SH-SY5Y (cell line): ENCODE measurements around the gene TAF1.

ENCODE experiments used
- GATA2 ChIP-seq: IDR thresholded peaks from 2 replicates; pipeline ENCODE4 v1.6.1; 2011; ENCODE audit warnings: mild to moderate bottlenecking, low read depth, low read length
- GATA3 ChIP-seq: IDR thresholded peaks from 2 replicates; pipeline ENCODE4 v1.6.1; 2011; ENCODE audit warnings: low read depth, mild to moderate bottlenecking, low read length, moderate library complexity

TAF1 gene

GRCh38 chrX:71365875-71366673, at the start of gene TAF1:
TSS of gene TAF1 (plus strand) at chrX:71366357. CDS start at chrX:71366375, 18 bp downstream.
- TF ChIP-seq GATA2, result no peak
- no peak for TF ChIP-seq GATA3

GRCh38 chrX:71320126-71320525, 46.0 kb upstream of the TAF1 start:
- TF ChIP-seq GATA2 (no peak), GATA3 (no peak)

- TF ChIP-seq GATA3 (no peak), GATA2 (no peak)
Observed at GRCh38 chrX:71321731-71322130, 44.4 kb upstream of the TAF1 start.

- TF ChIP-seq GATA2, result no peak
Observed at GRCh38 chrX:71326394-71326793, 39.8 kb upstream of the TAF1 start.

- TF ChIP-seq GATA2 (no peak), GATA3 (no peak)
Observed at GRCh38 chrX:71364221-71364620, 1.9 kb upstream of the TAF1 start.

- TF ChIP-seq GATA3 (no peak), GATA2 (no peak)
Observed at GRCh38 chrX:71365356-71365874, 742 bp upstream of the TAF1 start.

- no peak for TF ChIP-seq GATA2
- TF ChIP-seq GATA3, result no peak
Observed at GRCh38 chrX:71366674-71367256, 608 bp downstream of the TAF1 start.

- TF ChIP-seq GATA2 (no peak), GATA3 (no peak)
Observed at GRCh38 chrX:71367396-71367795, 1.2 kb downstream of the TAF1 start.

GRCh38 chrX:71372388-71372787, 6.2 kb downstream of the TAF1 start:
- TF ChIP-seq GATA2 (no peak), GATA3 (no peak)

GRCh38 chrX:71378732-71379131, 12.6 kb downstream of the TAF1 start:
- TF ChIP-seq GATA2 (no peak), GATA3 (no peak)

- TF ChIP-seq GATA3 (no peak), GATA2 (no peak)
Observed at GRCh38 chrX:71393919-71394318, 27.8 kb downstream of the TAF1 start.

GRCh38 chrX:71396576-71396975, 30.4 kb downstream of the TAF1 start:
- TF ChIP-seq GATA2 (no peak), GATA3 (no peak)

- TF ChIP-seq GATA2 (no peak), GATA3 (no peak)
Observed at GRCh38 chrX:71400710-71401109, 34.6 kb downstream of the TAF1 start.

- TF ChIP-seq GATA3 (no peak), GATA2 (no peak)
Observed at GRCh38 chrX:71420686-71421085, 54.5 kb downstream of the TAF1 start.

GRCh38 chrX:71432733-71433132, 66.6 kb downstream of the TAF1 start:
- TF ChIP-seq GATA2 (no peak), GATA3 (no peak)
